LoVo (cell line): ENCODE data around the gene SPOP.
"Not testable (repeated sequence)": the region's sequence is repeated elsewhere in the genome, so short reads cannot be mapped to it uniquely, and the experiment has no call there.

Source experiments
- DNase-seq: peaks from one replicate; pipeline ENCODE4 v3.0.0-alpha.2; 2016; ENCODE audit warnings: low spot score

SPOP gene

GRCh38 chr17:49677933-49678847 is at the start of gene SPOP:
SPOP (minus strand) TSS chr17:49678097; CDS start chr17:49622810, 55,287 bp downstream.
- DNase-seq, result peak; percentile 98

GRCh38 chr17:49727380-49727779 is 49.5 kb upstream of the SPOP start:
- no peak for DNase-seq

- DNase-seq, result no peak
Measured at GRCh38 chr17:49725452-49726130, 47.7 kb upstream of the SPOP start.

- not testable (repeated sequence) for DNase-seq
Measured at GRCh38 chr17:49724552-49724951, 46.7 kb upstream of the SPOP start.

GRCh38 chr17:49723423-49723822 is 45.5 kb upstream of the SPOP start:
- no peak for DNase-seq

- DNase-seq, result no peak
Measured at GRCh38 chr17:49722066-49722465, 44.2 kb upstream of the SPOP start.

- DNase-seq, result no peak
Measured at GRCh38 chr17:49717371-49717861, 39.5 kb upstream of the SPOP start.

- no peak for DNase-seq
Measured at GRCh38 chr17:49716668-49717364, 38.9 kb upstream of the SPOP start.

GRCh38 chr17:49715717-49716279 is 37.9 kb upstream of the SPOP start:
- no peak for DNase-seq

- no peak for DNase-seq
Measured at GRCh38 chr17:49715216-49715615, 37.3 kb upstream of the SPOP start.

GRCh38 chr17:49708515-49709183 is 30.8 kb upstream of the SPOP start:
- peak; percentile 5 for DNase-seq

- peak; percentile 99 for DNase-seq
Measured at GRCh38 chr17:49707608-49708514, 30.0 kb upstream of the SPOP start, which contains the start of gene SLC35B1. SLC35B1 (minus strand) TSS chr17:49707964; CDS start chr17:49707833, 131 bp downstream.

- DNase-seq, result no peak
Measured at GRCh38 chr17:49707246-49707607, 29.3 kb upstream of the SPOP start.

- DNase-seq, result no peak
Measured at GRCh38 chr17:49705254-49705653, 27.4 kb upstream of the SPOP start.

GRCh38 chr17:49703557-49704277 is 25.8 kb upstream of the SPOP start:
- no peak for DNase-seq

- DNase-seq, result no peak
Measured at GRCh38 chr17:49700960-49701359, 23.1 kb upstream of the SPOP start.

- DNase-seq, result no peak
Measured at GRCh38 chr17:49699966-49700575, 22.2 kb upstream of the SPOP start.

GRCh38 chr17:49698005-49698404 is 20.1 kb upstream of the SPOP start:
- no peak for DNase-seq

GRCh38 chr17:49696233-49696761 is 18.4 kb upstream of the SPOP start:
- no peak for DNase-seq
